HepG2 (cell line): ENCODE measurements around the gene NTRK2. TPM values are rescaled to one million over a fixed set of nuclear protein-coding genes. Genes with fewer than 3 reads are reported as not detected.

ENCODE experiments used
- ATAC-seq: fragments of 200-7000 bp; cut with Tn5 transposase; 3 replicates; pipeline ENCODE4 v1.9.1; 2020; ENCODE audit warnings: mild to moderate bottlenecking, moderate library complexity
- BruUV-seq: library from RNA; stranded (reverse); fragments of 400-500 nt; replicated peaks from 2 replicates; lab custom pipeline; 2021; lab: Mats Ljungman, UMichigan
- CTCF ChIA-PET: fragments of 300-600 bp; formaldehyde crosslinking; extraction: SDS; loops from one replicate; lab custom pipeline; 2021; ENCODE audit warnings: low total read pairs, inconsistent platforms, low intra/inter-chr PET ratio; lab: Yijun Ruan, JAX
- POLR2A ChIA-PET: fragments of 350-600 bp; sonication (Branson Sonifier 250); formaldehyde crosslinking; loops from one replicate; lab custom pipeline; 2020; ENCODE audit warnings: antibody characterized with exemption, inconsistent platforms; lab: Yijun Ruan, JAX
- DNase-seq: peaks from one replicate; pipeline ENCODE4 v3.0.0-alpha.2; 2015; ENCODE audit warnings: low spot score
- FAIRE-seq: peaks from 3 replicates; lab custom pipeline; 2011; peaks lifted over from hg19 to GRCh38; lab: Jason Lieb, UNC
- H2AFZ ChIP-seq: one replicate; pipeline ENCODE4 v1.6.1; 2011; ENCODE audit warnings: low read length, inconsistent platforms
- H3K27ac ChIP-seq: fragments of 300-600 bp; 3 replicates; pipeline ENCODE4 v1.8.0; 2011; ENCODE audit warnings: mixed run types, mild to moderate bottlenecking, mixed read lengths, low read length, inconsistent platforms; ENCODE audit not compliant: insufficient read depth; ENCODE audit errors: extremely low read length
- H3K27me3 ChIP-seq, 2 experiments: fragments of 200-600 bp in 1 of 2; 2 replicates in 1 of 2; 3 replicates in 1 of 2; pipeline versions ENCODE4 v1.6.0 to v1.8.0; 2011; ENCODE audit warnings: low read length in 2 of 2, mild to moderate bottlenecking in 2 of 2, moderate library complexity in 2 of 2, inconsistent platforms in 1 of 2; ENCODE audit not compliant: insufficient read depth in 2 of 2, control insufficient read depth in 1 of 2
- H3K36me3 ChIP-seq, 2 experiments: fragments of 200-600 bp in 1 of 2; replicated peaks in 1 of 2; 2 replicates in 1 of 2; 3 replicates in 1 of 2; pipeline versions ENCODE4 v1.5.1 to v1.8.0; 2011; ENCODE audit warnings: low read length in 2 of 2, inconsistent platforms in 1 of 2; ENCODE audit not compliant: insufficient read depth in 2 of 2, control insufficient read depth in 1 of 2
- H3K4me1 ChIP-seq: 2 replicates; pipeline ENCODE4 v1.5.1; 2012; ENCODE audit warnings: low read length, inconsistent platforms; ENCODE audit not compliant: insufficient read depth
- H3K4me2 ChIP-seq: 2 replicates; pipeline ENCODE4 v1.6.0; 2011; ENCODE audit warnings: low read depth, low read length, inconsistent platforms
- H3K4me3 ChIP-seq, 3 experiments: fragments of 200-600 bp in 1 of 3; sonication (generic), shearing (Covaris generic) in 1 of 3; replicated peaks in 1 of 3; 2 replicates each; pipeline ENCODE4 v1.5.1; 2011 to 2016; ENCODE audit warnings: low read length in 3 of 3, inconsistent platforms in 2 of 3, low read depth in 2 of 3, mild to moderate bottlenecking in 2 of 3, control low read depth in 1 of 3, mixed read lengths in 1 of 3; ENCODE audit not compliant: insufficient read depth in 1 of 3
- H3K79me2 ChIP-seq: one replicate; pipeline ENCODE4 v1.6.1; 2011; ENCODE audit warnings: low read length, inconsistent platforms; ENCODE audit not compliant: insufficient read depth
- H3K9ac ChIP-seq: 2 replicates; pipeline ENCODE4 v1.6.0; 2011; ENCODE audit warnings: mild to moderate bottlenecking, low read depth, low read length, inconsistent platforms; ENCODE audit not compliant: insufficient read depth
- H3K9me3 ChIP-seq: 2 replicates; pipeline ENCODE4 v1.5.1; 2012; ENCODE audit warnings: mild to moderate bottlenecking, low read length
- H4K20me1 ChIP-seq: 2 replicates; pipeline ENCODE4 v1.6.0; 2011; ENCODE audit warnings: inconsistent platforms, mild to moderate bottlenecking, low read length, moderate library complexity; ENCODE audit not compliant: insufficient read depth
- BATF2 ChIP-seq: sonication (generic); formaldehyde crosslinking; IDR thresholded peaks from 2 replicates; pipeline ENCODE4 v1.8.0; 2022; ENCODE audit warnings: mild to moderate bottlenecking, missing genetic modification reagents, moderate library complexity
- CHD4 ChIP-seq: fragments of 200-600 bp; sonication (generic); IDR thresholded peaks from 2 replicates; pipeline ENCODE4 v1.7.0; 2017; ENCODE audit warnings: mild to moderate bottlenecking, low read length, borderline replicate concordance
- HMGA1 ChIP-seq: sonication (generic); formaldehyde crosslinking; conservative IDR thresholded peaks from 2 replicates; pipeline ENCODE4 v1.4.0; 2020; ENCODE audit warnings: missing genetic modification reagents
- KLF15 ChIP-seq: sonication (generic); formaldehyde crosslinking; IDR thresholded peaks from 2 replicates; pipeline ENCODE4 v1.8.1; 2023; ENCODE audit warnings: borderline replicate concordance, mild to moderate bottlenecking, inconsistent platforms, missing genetic modification reagents, mixed read lengths
- SATB2 ChIP-seq: sonication (generic); formaldehyde crosslinking; IDR thresholded peaks from 2 replicates; pipeline ENCODE4 v1.5.0; 2020; ENCODE audit warnings: missing genetic modification reagents
- SKIL ChIP-seq: sonication (generic); formaldehyde crosslinking; IDR thresholded peaks from 2 replicates; pipeline ENCODE4 v1.8.0; 2022; ENCODE audit warnings: missing genetic modification reagents, mild to moderate bottlenecking, moderate library complexity, borderline replicate concordance
- ZFP62 ChIP-seq: sonication (generic); formaldehyde crosslinking; IDR thresholded peaks from 2 replicates; pipeline ENCODE4 v1.4.0; 2020; ENCODE audit warnings: missing genetic modification reagents
- ZNF121 ChIP-seq: sonication (generic); formaldehyde crosslinking; IDR thresholded peaks from 2 replicates; pipeline ENCODE4 v1.5.0; 2020; ENCODE audit warnings: mild to moderate bottlenecking, missing genetic modification reagents
- ZNF33B ChIP-seq: sonication (generic); formaldehyde crosslinking; IDR thresholded peaks from 2 replicates; pipeline ENCODE4 v1.5.1; 2020; ENCODE audit warnings: mild to moderate bottlenecking, missing genetic modification reagents
- ZNF367 ChIP-seq: sonication (generic); formaldehyde crosslinking; IDR thresholded peaks from 2 replicates; pipeline ENCODE4 v1.4.0; 2020; ENCODE audit warnings: missing genetic modification reagents, borderline replicate concordance
- ZNF414 ChIP-seq: sonication (generic); formaldehyde crosslinking; IDR thresholded peaks from 2 replicates; pipeline ENCODE4 v1.5.0; 2020; ENCODE audit warnings: missing genetic modification reagents
- ZNF446 ChIP-seq: sonication (generic); formaldehyde crosslinking; IDR thresholded peaks from 2 replicates; pipeline ENCODE4 v1.5.0; 2020; ENCODE audit warnings: mild to moderate bottlenecking, missing genetic modification reagents
- ZNF547 ChIP-seq: sonication (generic); formaldehyde crosslinking; IDR thresholded peaks from 2 replicates; pipeline ENCODE4 v1.5.1; 2020; ENCODE audit warnings: mild to moderate bottlenecking, missing genetic modification reagents
- ZNF674 ChIP-seq: sonication (generic); formaldehyde crosslinking; IDR thresholded peaks from 2 replicates; pipeline ENCODE4 v1.5.0; 2020; ENCODE audit warnings: low read depth, mild to moderate bottlenecking, missing genetic modification reagents
- ZNF761 ChIP-seq: sonication (generic); formaldehyde crosslinking; conservative IDR thresholded peaks from 2 replicates; pipeline ENCODE4 v1.4.0; 2020; ENCODE audit warnings: mild to moderate bottlenecking, missing genetic modification reagents
- WGBS: methylation state at CpG from one replicate; pipeline ENCODE4 v1.1.6; 2017; ENCODE audit warnings: low lambda C conversion rate; 5-methylcytosine and 5-hydroxymethylcytosine counted together
- in situ Hi-C: cut with HindIII; loops from 2 replicates; pipeline ENCODE4 v1.10.0; 2017; ENCODE audit warnings: low pct_unique_long_range_greater_than_20kb; ENCODE audit not compliant: extremely low pct_ligation_motif_present
- intact Hi-C: fragments of 100-400 bp; cut with micrococcal nuclease; formaldehyde crosslinking; loops from one replicate; pipeline ENCODE4 v1.10.0; 2022; ENCODE audit not compliant: unreplicated experiment
- polyA plus RNA-seq, 8 experiments: library from polyadenylated mRNA; depleted of rRNA in 3 of 8; stranded (reverse) in 7 of 8; unstranded in 1 of 8; fragments of >200 nt; fragmentation: Illumina TruSeq in 4 of 8; extraction: Trizol in 4 of 8; gene quantifications; 2 replicates each; pipeline versions ENCODE4 v1.2.1 to v1.2.3, GENCODE V29; 2011 to 2016; ENCODE audit warnings: low read depth in 4 of 8, missing spikeins in 1 of 8, mixed read lengths in 1 of 8; ENCODE audit not compliant: insufficient read depth in 1 of 8
- total RNA-seq, 5 experiments: library from RNA; depleted of rRNA; stranded (reverse); fragments of >200 nt; fragmentation: Illumina TruSeq; extraction: Trizol; gene quantifications; 2 replicates each; pipeline ENCODE4 v1.2.3, GENCODE V29; 2016; ENCODE audit warnings: low read depth in 1 of 5
- TF ChIP-seq, protein P1 (sequence below): sonication (generic); formaldehyde crosslinking; conservative IDR thresholded peaks from 2 replicates; pipeline ENCODE4 v1.4.0; 2020; ENCODE audit warnings: missing genetic modification reagents
- TF ChIP-seq, protein P2 (sequence below): sonication (generic); formaldehyde crosslinking; IDR thresholded peaks from 2 replicates; pipeline ENCODE4 v1.5.0; 2020; ENCODE audit warnings: mild to moderate bottlenecking, missing genetic modification reagents

The NTRK2 gene
- total and polyA plus RNA-seq, 2 of the 13 experiments (the other 11 are each of a cell fraction or from before 2014, with no cell fraction given) = not detected

DNA sequence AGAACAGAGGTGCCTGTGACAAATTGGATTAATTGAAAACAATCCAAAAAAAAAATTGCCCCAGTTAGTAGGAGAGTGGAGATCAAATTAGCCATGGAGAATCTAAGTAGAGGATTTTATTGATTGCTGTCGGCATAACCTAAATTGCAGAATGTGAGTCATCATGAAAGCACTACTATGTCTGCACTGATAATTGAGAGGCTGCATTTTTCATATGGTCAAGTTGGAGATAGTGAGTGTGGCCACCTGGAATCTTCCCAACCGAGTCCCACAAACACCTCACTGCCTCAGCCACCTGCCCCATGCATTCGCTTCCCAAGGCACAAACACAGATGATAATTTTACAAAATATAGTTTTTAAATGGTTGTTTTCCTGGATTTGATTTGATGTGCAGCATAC lies 123.7 kb downstream of the NTRK2 start:
- H3K9ac ChIP-seq = no peak overlapping the region
- TF ChIP-seq SKIL (CRISPR knock-in tag) (no peak), SATB2 (no peak), ZNF547 (no peak), ZFP62 (CRISPR knock-in tag) (no peak), ZNF367 (CRISPR knock-in tag) (no peak), ZNF121 (CRISPR knock-in tag) (no peak), ZNF674 (no peak), HMGA1 (CRISPR knock-in tag) (no peak), CHD4 (no peak), ZNF446 (CRISPR knock-in tag) (no peak), BATF2 (CRISPR knock-in tag) (no peak), ZNF414 (CRISPR knock-in tag) (no peak), KLF15 (no peak), ZNF761 (CRISPR knock-in tag) (no peak), ZNF33B (no peak)
- TF ChIP-seq, protein P1, sequence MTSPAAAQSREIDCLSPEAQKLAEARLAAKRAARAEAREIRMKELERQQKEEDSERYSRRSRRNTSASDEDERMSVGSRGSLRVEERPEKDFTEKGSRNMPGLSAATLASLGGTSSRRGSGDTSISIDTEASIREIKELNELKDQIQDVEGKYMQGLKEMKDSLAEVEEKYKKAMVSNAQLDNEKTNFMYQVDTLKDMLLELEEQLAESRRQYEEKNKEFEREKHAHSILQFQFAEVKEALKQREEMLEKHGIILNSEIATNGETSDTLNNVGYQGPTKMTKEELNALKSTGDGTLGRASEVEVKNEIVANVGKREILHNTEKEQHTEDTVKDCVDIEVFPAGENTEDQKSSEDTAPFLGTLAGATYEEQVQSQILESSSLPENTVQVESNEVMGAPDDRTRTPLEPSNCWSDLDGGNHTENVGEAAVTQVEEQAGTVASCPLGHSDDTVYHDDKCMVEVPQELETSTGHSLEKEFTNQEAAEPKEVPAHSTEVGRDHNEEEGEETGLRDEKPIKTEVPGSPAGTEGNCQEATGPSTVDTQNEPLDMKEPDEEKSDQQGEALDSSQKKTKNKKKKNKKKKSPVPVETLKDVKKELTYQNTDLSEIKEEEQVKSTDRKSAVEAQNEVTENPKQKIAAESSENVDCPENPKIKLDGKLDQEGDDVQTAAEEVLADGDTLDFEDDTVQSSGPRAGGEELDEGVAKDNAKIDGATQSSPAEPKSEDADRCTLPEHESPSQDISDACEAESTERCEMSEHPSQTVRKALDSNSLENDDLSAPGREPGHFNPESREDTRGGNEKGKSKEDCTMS (CRISPR knock-in tag) = no peak
- TF ChIP-seq, protein P2, sequence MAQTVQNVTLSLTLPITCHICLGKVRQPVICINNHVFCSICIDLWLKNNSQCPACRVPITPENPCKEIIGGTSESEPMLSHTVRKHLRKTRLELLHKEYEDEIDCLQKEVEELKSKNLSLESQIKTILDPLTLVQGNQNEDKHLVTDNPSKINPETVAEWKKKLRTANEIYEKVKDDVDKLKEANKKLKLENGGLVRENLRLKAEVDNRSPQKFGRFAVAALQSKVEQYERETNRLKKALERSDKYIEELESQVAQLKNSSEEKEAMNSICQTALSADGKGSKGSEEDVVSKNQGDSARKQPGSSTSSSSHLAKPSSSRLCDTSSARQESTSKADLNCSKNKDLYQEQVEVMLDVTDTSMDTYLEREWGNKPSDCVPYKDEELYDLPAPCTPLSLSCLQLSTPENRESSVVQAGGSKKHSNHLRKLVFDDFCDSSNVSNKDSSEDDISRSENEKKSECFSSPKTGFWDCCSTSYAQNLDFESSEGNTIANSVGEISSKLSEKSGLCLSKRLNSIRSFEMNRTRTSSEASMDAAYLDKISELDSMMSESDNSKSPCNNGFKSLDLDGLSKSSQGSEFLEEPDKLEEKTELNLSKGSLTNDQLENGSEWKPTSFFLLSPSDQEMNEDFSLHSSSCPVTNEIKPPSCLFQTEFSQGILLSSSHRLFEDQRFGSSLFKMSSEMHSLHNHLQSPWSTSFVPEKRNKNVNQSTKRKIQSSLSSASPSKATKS = no peak
- TF ChIP-seq, all 625 proteins: peak for 0
- H3K27ac ChIP-seq = no peak overlapping the region
- ATAC-seq (no peak), FAIRE-seq (no peak), DNase-seq (no peak)
- H3K27me3 ChIP-seq = no peaks in the 10 kb centered on the region
- in situ Hi-C loops (no loop called here), intact Hi-C loops (no loop called here)
- WGBS = 6% methylated on average over 3 of the region's 3 CpGs
- CTCF ChIA-PET = no interaction called here
- H3K36me3 ChIP-seq = no peaks in the 10 kb centered on the region
- H3K9me3 ChIP-seq = no peaks in the 10 kb centered on the region
- H3K4me1 ChIP-seq = no peaks in the 10 kb centered on the region
- H3K79me2 ChIP-seq = no peaks in the 10 kb centered on the region
- no TSS peak for BruUV-seq
- no peak overlapping the region for H2AFZ ChIP-seq
- no peaks in the 10 kb centered on the region for H4K20me1 ChIP-seq
- POLR2A ChIA-PET = no interaction called here
- no peak overlapping the region for H3K4me2 ChIP-seq
- no peak overlapping the region for H3K4me3 ChIP-seq
